ENCODE measurements around the gene OBP2B. TPM values are rescaled to one million over a fixed set of nuclear protein-coding genes. Genes with fewer than 3 reads are reported as not detected.

The OBP2B gene
- total RNA-seq, 2 experiments from 2014 or later: not detected

DNA sequence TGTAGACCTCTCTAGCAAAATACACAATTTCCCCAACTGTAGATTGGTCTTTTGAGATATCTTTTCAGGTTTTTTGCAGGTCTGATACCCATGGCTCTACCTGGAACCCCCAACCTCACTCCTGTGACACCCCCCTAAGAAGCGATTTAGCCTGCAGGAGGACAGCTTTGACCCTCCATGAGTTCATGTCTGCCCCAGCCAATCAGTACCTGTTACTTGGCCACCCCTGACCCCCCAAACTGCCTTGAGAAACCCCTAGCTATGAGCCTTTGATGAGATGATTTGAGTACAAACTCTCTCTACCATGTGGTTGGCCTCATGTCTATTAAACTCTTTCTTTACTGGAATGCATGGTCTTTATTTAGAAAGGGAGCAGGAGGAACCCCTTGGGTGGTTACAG, 40.3 kb upstream of the OBP2B start:
- Mint-ChIP-seq H3K36me3 (ENCODE audit: low read depth) (no peaks in the 10 kb centered on the region), H3K27me3 (ENCODE audit: low read depth) (peaks cover 7% of the 10 kb centered on the region), H3K27ac (no peak overlapping the region), H3K4me1 (ENCODE audit: low read depth) (no peaks in the 10 kb centered on the region), H3K9me3 (no peaks in the 10 kb centered on the region), H3K4me3 (no peak overlapping the region)
- intact Hi-C loops (cut with micrococcal nuclease): no loop called here
- DNase-seq: no peak
- CTCF ChIA-PET: interaction anchor here (0.9 kb wide), 1 partner anchor 10 kb away, joined by 3 read pairs; no protein-coding TSS in a partner anchor

DNA sequence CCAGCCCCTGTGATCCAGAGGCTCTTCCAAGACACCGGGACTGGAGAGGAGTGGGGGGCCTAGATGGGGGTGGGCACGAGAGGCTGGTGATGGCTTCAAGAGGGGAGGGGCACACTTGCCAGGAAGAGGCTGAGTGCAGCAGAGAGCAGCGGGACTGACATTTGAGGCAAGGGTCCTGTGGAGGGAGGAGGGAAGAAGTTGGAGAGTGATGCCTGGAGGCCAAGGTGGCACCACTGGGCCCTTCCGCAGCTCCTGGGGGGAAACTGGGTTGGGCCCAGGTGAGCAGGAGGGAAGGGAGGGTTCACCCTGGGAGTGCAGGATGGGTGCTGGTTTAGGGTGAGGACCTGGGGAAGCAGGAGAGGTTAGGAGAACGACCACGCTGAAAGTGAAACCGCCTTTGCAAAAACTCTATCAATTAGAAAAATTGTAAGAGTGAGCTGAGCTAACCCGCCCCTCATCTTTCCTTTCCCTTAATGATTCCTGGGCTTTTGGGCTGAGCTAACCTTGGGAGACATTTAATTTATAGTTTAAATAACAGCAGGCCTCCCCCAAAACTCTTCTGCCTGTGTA, 39.8 kb upstream of the OBP2B start:
- CTCF ChIA-PET: interaction anchor here (0.9 kb wide), 1 partner anchor 10 kb away, joined by 3 read pairs; no protein-coding TSS in a partner anchor
- H3K27me3 Mint-ChIP-seq (ENCODE audit: low read depth): peaks cover 8% of the 10 kb centered on the region
- no peak overlapping the region for H3K27ac Mint-ChIP-seq
- H3K4me1 Mint-ChIP-seq (ENCODE audit: low read depth): no peaks in the 10 kb centered on the region
- no peak overlapping the region for H3K4me3 Mint-ChIP-seq
- intact Hi-C loops (cut with micrococcal nuclease): no loop called here
- H3K36me3 Mint-ChIP-seq (ENCODE audit: low read depth): no peaks in the 10 kb centered on the region
- DNase-seq: no peak
- no peaks in the 10 kb centered on the region for H3K9me3 Mint-ChIP-seq

DNA sequence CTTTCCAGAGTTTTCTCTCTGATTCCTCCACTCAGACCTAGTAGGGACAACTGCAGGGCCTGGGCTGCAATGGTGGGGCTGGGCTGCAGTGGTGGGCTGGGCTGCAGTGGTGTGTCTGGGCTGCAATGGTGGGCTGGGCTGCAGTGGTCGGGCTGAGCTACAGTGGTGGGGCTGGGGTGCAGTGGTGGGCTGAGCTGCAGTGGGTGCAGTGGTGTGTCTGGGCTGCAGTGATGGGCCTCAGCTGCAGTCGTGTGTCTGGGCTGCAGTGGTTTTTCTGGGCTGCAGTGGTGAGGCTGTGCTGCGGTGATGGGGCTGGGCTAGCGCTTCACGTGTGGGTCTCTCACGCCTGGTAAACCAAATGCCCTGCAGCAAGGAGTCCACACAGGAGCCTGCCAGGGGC, 38.6 kb upstream of the OBP2B start:
- CTCF ChIA-PET: interaction anchor here (0.9 kb wide), 1 partner anchor 61 kb away, joined by 3 read pairs; no protein-coding TSS in a partner anchor
- no peaks in the 10 kb centered on the region for H3K4me1 Mint-ChIP-seq (ENCODE audit: low read depth)
- H3K9me3 Mint-ChIP-seq: no peaks in the 10 kb centered on the region
- no peak overlapping the region for H3K4me3 Mint-ChIP-seq
- DNase-seq: no peak
- H3K27me3 Mint-ChIP-seq (ENCODE audit: low read depth): peaks cover 8% of the 10 kb centered on the region
- no peaks in the 10 kb centered on the region for H3K36me3 Mint-ChIP-seq (ENCODE audit: low read depth)
- intact Hi-C loops (cut with micrococcal nuclease): no loop called here
- no peak overlapping the region for H3K27ac Mint-ChIP-seq

DNA sequence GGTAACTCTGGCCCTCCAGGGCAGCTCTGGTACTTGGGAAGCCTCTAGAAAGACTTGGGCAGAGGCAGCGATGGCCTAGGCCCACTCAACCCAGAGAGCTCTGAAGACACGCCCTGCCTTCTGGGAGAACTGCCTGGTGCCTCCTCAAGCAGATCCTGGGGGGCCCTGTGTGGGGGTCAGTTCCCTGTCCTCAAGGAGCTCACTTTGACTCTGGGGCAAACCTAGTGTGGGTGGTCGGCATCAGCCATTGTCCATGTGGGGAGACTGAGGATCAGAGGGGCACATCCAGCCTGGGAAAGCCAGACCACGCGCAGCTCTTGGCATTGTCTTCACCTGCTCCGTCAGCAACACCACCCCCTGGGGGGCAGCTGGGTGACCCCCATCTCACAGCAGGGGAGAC, 37.9 kb upstream of the OBP2B start:
- CTCF ChIA-PET: interaction anchor here (0.9 kb wide), 1 partner anchor 60 kb away, joined by 3 read pairs; no protein-coding TSS in a partner anchor
- Mint-ChIP-seq H3K4me3 (no peak overlapping the region), H3K4me1 (ENCODE audit: low read depth) (no peaks in the 10 kb centered on the region), H3K36me3 (ENCODE audit: low read depth) (no peaks in the 10 kb centered on the region), H3K9me3 (no peaks in the 10 kb centered on the region), H3K27ac (no peak overlapping the region), H3K27me3 (ENCODE audit: low read depth) (peaks cover 8% of the 10 kb centered on the region)
- no peak for DNase-seq
- intact Hi-C loops (cut with micrococcal nuclease): no loop called here

DNA sequence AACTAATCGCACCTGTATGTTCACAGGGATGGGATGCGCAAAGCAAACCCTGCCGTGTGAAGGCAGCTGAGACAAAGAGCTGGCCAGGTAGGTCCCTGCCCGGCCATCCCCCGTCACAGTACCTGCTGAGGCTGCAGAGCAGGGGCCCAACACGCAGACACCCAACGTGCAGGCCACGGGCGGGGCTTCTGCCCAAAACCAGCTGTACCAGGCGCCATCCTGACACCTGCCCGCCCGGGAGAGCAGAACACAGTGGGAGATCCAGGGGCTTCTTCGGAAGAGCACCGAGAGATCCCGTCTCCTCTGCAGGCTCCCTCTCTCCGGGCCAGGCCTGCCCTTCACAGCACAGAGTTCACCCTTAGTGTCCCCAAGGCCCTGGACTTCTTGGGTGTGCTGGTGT, 37.5 kb upstream of the OBP2B start:
- no peak overlapping the region for H3K4me3 Mint-ChIP-seq

DNA sequence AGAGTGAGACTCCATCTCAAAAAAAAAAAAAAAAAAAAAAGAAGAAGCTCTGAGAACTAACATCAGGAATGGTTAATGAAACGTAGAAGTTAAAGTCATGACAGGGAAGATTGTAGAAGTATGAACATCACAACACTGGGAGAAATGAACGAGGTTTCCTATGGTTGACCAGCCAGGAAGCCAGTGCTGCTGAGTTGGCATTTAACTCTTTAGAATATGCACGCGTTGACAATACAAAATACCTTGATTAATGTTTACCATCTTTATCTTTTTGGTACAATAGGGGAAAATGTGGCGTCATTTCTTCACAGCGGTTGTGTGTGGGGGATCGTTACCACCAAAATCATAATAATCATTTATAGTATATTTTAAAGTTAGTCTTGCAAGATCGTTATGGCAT, 33.9 kb upstream of the OBP2B start:
- no peak for DNase-seq
- Mint-ChIP-seq H3K4me1 (ENCODE audit: low read depth) (peaks cover 6% of the 10 kb centered on the region), H3K9me3 (no peaks in the 10 kb centered on the region), H3K27me3 (ENCODE audit: low read depth) (peaks cover 15% of the 10 kb centered on the region), H3K36me3 (ENCODE audit: low read depth) (no peaks in the 10 kb centered on the region), H3K4me3 (no peak overlapping the region), H3K27ac (no peak overlapping the region)
- intact Hi-C loops (cut with micrococcal nuclease): no loop called here
- CTCF ChIA-PET: no interaction called here

More for the DNA sequence above, 37.5 kb upstream of the OBP2B start:
- H3K9me3 Mint-ChIP-seq: no peaks in the 10 kb centered on the region
- no peak for DNase-seq
- no peaks in the 10 kb centered on the region for H3K4me1 Mint-ChIP-seq (ENCODE audit: low read depth)
- H3K27me3 Mint-ChIP-seq (ENCODE audit: low read depth): peaks cover 8% of the 10 kb centered on the region
- H3K27ac Mint-ChIP-seq: no peak overlapping the region
- intact Hi-C loops (cut with micrococcal nuclease): no loop called here
- H3K36me3 Mint-ChIP-seq (ENCODE audit: low read depth): no peaks in the 10 kb centered on the region
- CTCF ChIA-PET: interaction anchor here (0.9 kb wide), 1 partner anchor 60 kb away, joined by 3 read pairs; no protein-coding TSS in a partner anchor

DNA sequence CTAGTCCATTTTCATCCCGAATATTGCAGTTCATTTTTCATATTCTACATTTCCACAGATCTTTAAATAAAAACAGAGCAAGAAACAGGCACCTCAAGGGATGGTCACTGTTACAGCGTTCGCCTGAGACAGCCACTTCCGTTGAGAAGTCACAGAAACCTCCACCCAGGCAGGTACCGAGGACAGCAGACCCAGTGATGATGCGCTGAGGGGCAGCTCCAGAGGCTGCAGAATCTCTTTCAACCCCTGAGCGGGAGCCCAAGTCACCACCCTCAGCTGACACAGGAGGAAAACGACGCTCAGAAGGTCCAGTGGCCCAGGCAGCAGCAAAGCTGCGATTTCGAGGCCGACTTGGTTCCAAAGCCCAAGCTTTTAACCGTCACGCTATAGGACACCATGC, 33.2 kb upstream of the OBP2B start:
- H3K27ac Mint-ChIP-seq: no peak overlapping the region
- peaks cover 7% of the 10 kb centered on the region for H3K4me1 Mint-ChIP-seq (ENCODE audit: low read depth)
- CTCF ChIA-PET: no interaction called here
- no peak overlapping the region for H3K4me3 Mint-ChIP-seq
- intact Hi-C loops (cut with micrococcal nuclease): no loop called here
- H3K27me3 Mint-ChIP-seq (ENCODE audit: low read depth): peaks cover 19% of the 10 kb centered on the region
- no peaks in the 10 kb centered on the region for H3K9me3 Mint-ChIP-seq
- H3K36me3 Mint-ChIP-seq (ENCODE audit: low read depth): no peaks in the 10 kb centered on the region
- no peak for DNase-seq

DNA sequence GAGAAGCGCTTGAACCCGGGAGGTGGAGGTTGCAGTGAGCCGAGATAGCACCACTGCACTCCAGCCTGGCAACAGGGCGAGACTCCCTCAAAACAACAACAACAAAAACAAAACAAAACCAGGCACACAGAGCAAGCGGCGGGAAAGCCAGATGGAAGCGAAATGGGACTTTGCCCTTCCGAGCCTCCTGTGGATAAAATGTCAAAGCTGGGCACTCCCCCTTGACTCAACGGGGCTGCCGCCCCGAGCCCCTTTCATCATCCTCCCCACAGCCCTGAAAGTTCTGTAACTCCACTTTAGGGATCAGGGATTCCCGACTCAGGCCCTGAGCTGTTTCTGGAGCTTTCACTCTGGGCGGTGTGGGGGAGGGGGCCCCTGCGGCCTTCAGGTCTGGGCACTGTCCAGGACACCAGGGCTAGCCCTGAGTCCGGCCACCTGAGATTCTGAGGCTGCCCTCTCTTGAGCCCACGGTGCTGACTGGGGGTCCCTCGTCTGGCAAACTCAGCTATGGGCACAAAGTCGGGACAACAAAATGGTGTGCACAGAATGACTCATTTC, 30.6 kb upstream of the OBP2B start:
- CTCF ChIA-PET: interaction anchor here (0.9 to 2.7 kb wide), 12 partner anchors 9 to 462 kb away, joined by 3 to 21 read pairs (median 4); no protein-coding TSS in a partner anchor

DNA sequence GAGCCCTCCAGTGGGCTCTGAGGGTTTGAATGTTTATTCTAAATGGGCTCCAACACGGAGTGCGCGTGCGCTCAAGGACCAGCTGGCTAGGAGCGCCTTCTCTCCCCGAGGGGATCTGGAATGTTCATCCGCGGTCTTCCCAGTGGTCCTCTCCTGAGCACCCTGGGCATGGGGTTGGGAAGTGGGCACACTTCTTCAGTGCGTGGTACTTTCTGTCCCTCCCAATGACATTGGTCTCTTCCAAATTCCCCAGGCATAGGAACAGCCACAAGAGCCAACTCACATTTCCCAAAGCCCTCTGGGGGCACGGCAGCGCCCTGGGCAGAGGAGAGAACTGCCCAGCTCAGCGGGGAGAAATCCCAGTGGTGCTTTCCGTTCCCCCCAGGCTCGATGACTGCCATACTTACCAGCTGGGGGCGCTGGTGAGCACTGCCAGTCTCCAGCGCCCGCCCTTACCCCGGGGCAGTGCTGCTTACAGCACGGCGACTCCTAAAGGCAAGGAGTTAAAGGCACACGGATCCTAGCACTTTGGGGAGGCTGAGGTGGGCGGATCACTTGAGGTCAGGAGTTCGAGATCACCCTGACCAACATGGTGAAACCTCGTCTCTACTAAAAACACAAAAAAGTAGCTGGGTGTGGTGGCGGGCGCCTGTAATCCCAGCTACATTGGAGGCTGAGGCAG, 29.9 kb upstream of the OBP2B start:
- CTCF ChIA-PET: interaction anchor here (0.6 to 2.7 kb wide), 16 partner anchors 9 to 462 kb away, joined by 3 to 21 read pairs (median 3); no protein-coding TSS in a partner anchor
- Mint-ChIP-seq H3K9me3 (no peaks in the 10 kb centered on the region), H3K4me3 (peak overlapping the region; percentile 44), H3K27me3 (ENCODE audit: low read depth) (peaks cover 21% of the 10 kb centered on the region), H3K27ac (no peak overlapping the region), H3K36me3 (ENCODE audit: low read depth) (no peaks in the 10 kb centered on the region), H3K4me1 (ENCODE audit: low read depth) (peaks cover 7% of the 10 kb centered on the region)
- DNase-seq: peak; percentile 83
- intact Hi-C loops (cut with micrococcal nuclease): loop anchor here (2.0 to 5.0 kb wide), 3 partner anchors 52 to 248 kb away; no protein-coding TSS in a partner anchor

More for the DNA sequence above, 30.6 kb upstream of the OBP2B start:
- Mint-ChIP-seq H3K4me1 (ENCODE audit: low read depth) (peaks cover 7% of the 10 kb centered on the region), H3K27me3 (ENCODE audit: low read depth) (peaks cover 21% of the 10 kb centered on the region), H3K27ac (no peak overlapping the region), H3K36me3 (ENCODE audit: low read depth) (no peaks in the 10 kb centered on the region), H3K4me3 (no peak overlapping the region), H3K9me3 (no peaks in the 10 kb centered on the region)
- intact Hi-C loops (cut with micrococcal nuclease): loop anchor here (2.0 to 5.0 kb wide), 3 partner anchors 52 to 247 kb away; no protein-coding TSS in a partner anchor
- DNase-seq: no peak

DNA sequence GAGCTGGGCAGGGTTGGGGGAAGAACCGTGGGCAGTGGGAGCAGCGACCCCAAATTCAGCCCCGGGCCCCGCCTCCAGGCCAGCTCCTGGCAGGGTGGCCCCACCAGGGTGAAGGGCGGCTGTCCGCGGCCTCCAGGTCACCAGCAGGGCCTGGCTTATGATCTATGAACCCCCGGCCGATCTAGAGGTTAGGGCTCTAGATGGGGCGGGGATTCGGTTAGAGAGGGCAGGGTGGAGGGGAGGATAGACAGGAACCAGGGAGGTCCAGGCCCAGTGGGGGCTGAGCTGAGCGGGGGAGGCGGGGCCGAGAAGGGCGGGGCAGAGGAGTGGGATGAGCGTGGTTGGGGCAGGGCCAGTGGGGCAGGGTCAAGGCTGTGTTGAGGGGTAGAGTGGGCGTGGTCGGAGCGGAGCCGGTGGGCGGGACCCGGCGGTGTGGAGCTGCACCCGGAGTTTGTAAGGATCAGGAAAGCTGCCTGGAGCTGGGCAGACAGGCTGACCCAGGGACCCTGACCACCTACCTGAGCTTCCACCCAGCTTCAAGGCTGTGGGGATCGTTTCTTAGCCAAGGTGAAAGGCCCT, 29.3 kb upstream of the OBP2B start:
- H3K4me3 Mint-ChIP-seq: peak overlapping the region; percentile 44
- H3K27me3 Mint-ChIP-seq (ENCODE audit: low read depth): peaks cover 19% of the 10 kb centered on the region
- intact Hi-C loops (cut with micrococcal nuclease): loop anchor here (2.0 to 5.0 kb wide), 3 partner anchors 51 to 248 kb away; no protein-coding TSS in a partner anchor
- H3K36me3 Mint-ChIP-seq (ENCODE audit: low read depth): no peaks in the 10 kb centered on the region
- H3K27ac Mint-ChIP-seq: no peak overlapping the region
- H3K9me3 Mint-ChIP-seq: no peaks in the 10 kb centered on the region
- H3K4me1 Mint-ChIP-seq (ENCODE audit: low read depth): peaks cover 7% of the 10 kb centered on the region
- peak; percentile 15 for DNase-seq
- CTCF ChIA-PET: interaction anchor here (0.6 to 2.7 kb wide), 16 partner anchors 9 to 463 kb away, joined by 3 to 21 read pairs (median 3); no protein-coding TSS in a partner anchor

DNA sequence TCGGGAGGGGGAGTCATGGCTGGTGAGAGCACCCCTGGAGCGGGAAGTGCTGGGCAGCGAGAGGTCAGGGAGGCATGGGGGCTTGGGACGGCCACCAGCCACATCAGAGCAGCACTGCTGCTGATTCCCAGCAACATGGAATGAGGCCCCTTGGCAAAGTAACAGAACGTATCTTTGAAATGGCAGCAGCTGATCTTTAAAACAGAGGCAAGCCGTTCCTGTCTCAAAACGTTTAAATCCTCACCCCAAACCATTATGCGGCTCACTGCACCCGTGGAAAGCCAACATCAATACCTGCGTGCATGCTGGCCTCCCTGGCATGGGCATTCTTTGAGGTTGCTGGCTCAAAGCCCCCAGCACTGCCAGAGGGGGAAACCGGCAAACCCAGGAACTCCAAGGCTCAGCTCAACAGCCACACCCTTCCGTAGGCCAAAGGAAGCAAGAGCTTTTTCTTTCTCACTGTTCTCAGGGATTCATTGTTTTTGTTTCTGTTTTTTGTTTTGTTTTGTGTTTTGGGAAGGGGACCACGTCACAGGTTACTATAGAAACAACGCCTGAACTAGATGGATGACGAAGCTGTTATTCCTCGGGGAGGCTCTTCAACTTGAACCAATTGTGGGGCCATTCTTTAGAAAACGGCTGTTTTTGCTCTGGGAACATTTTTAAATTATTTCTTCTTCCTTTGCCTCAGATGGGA, 28.1 kb upstream of the OBP2B start:
- intact Hi-C loops (cut with micrococcal nuclease): loop anchor here (5.0 kb wide), 1 partner anchor 50 kb away; no protein-coding TSS in a partner anchor
- peaks cover 19% of the 10 kb centered on the region for H3K27me3 Mint-ChIP-seq (ENCODE audit: low read depth)
- H3K4me3 Mint-ChIP-seq: no peak overlapping the region
- H3K36me3 Mint-ChIP-seq (ENCODE audit: low read depth): no peaks in the 10 kb centered on the region
- no peak overlapping the region for H3K27ac Mint-ChIP-seq
- CTCF ChIA-PET: no interaction called here
- DNase-seq: no peak
- H3K4me1 Mint-ChIP-seq (ENCODE audit: low read depth): peaks cover 7% of the 10 kb centered on the region
- no peaks in the 10 kb centered on the region for H3K9me3 Mint-ChIP-seq
